HepG2 (cell line): ENCODE results near the gene RMDN2. TPM values are rescaled to one million over a fixed set of nuclear protein-coding genes. Genes with fewer than 3 reads are reported as not detected.
A peak's percentile ranks its signal among the peaks of the same experiment; 100 is the strongest.

Experiments used
- ATAC-seq: fragments of 200-7000 bp; cut with Tn5 transposase; 3 replicates; pipeline ENCODE4 v1.9.1; 2020; ENCODE audit warnings: mild to moderate bottlenecking, moderate library complexity
- BruUV-seq: library from RNA; stranded (reverse); fragments of 400-500 nt; replicated peaks from 2 replicates; lab custom pipeline; 2021; lab: Mats Ljungman, UMichigan
- CTCF ChIA-PET: fragments of 300-600 bp; formaldehyde crosslinking; extraction: SDS; loops from one replicate; lab custom pipeline; 2021; ENCODE audit warnings: low total read pairs, inconsistent platforms, low intra/inter-chr PET ratio; lab: Yijun Ruan, JAX
- POLR2A ChIA-PET: fragments of 350-600 bp; sonication (Branson Sonifier 250); formaldehyde crosslinking; loops from one replicate; lab custom pipeline; 2020; ENCODE audit warnings: antibody characterized with exemption, inconsistent platforms; lab: Yijun Ruan, JAX
- DNase-seq: peaks from one replicate; pipeline ENCODE4 v3.0.0-alpha.2; 2015; ENCODE audit warnings: low spot score
- FAIRE-seq: peaks from 3 replicates; lab custom pipeline; 2011; peaks lifted over from hg19 to GRCh38; lab: Jason Lieb, UNC
- H2AFZ ChIP-seq: one replicate; pipeline ENCODE4 v1.6.1; 2011; ENCODE audit warnings: low read length, inconsistent platforms
- H3K27ac ChIP-seq: fragments of 300-600 bp; 3 replicates; pipeline ENCODE4 v1.8.0; 2011; ENCODE audit warnings: mixed run types, mild to moderate bottlenecking, mixed read lengths, low read length, inconsistent platforms; ENCODE audit not compliant: insufficient read depth; ENCODE audit errors: extremely low read length
- H3K27me3 ChIP-seq, 2 experiments: fragments of 200-600 bp in 1 of 2; 2 replicates in 1 of 2; 3 replicates in 1 of 2; pipeline versions ENCODE4 v1.6.0 to v1.8.0; 2011; ENCODE audit warnings: low read length in 2 of 2, mild to moderate bottlenecking in 2 of 2, moderate library complexity in 2 of 2, inconsistent platforms in 1 of 2; ENCODE audit not compliant: insufficient read depth in 2 of 2, control insufficient read depth in 1 of 2
- H3K36me3 ChIP-seq, 2 experiments: fragments of 200-600 bp in 1 of 2; replicated peaks in 1 of 2; 2 replicates in 1 of 2; 3 replicates in 1 of 2; pipeline versions ENCODE4 v1.5.1 to v1.8.0; 2011; ENCODE audit warnings: low read length in 2 of 2, inconsistent platforms in 1 of 2; ENCODE audit not compliant: insufficient read depth in 2 of 2, control insufficient read depth in 1 of 2
- H3K4me1 ChIP-seq: 2 replicates; pipeline ENCODE4 v1.5.1; 2012; ENCODE audit warnings: low read length, inconsistent platforms; ENCODE audit not compliant: insufficient read depth
- H3K4me2 ChIP-seq: 2 replicates; pipeline ENCODE4 v1.6.0; 2011; ENCODE audit warnings: low read depth, low read length, inconsistent platforms
- H3K4me3 ChIP-seq, 3 experiments: fragments of 200-600 bp in 1 of 3; sonication (generic), shearing (Covaris generic) in 1 of 3; replicated peaks in 1 of 3; 2 replicates each; pipeline ENCODE4 v1.5.1; 2011 to 2016; ENCODE audit warnings: low read length in 3 of 3, inconsistent platforms in 2 of 3, low read depth in 2 of 3, mild to moderate bottlenecking in 2 of 3, control low read depth in 1 of 3, mixed read lengths in 1 of 3; ENCODE audit not compliant: insufficient read depth in 1 of 3
- H3K79me2 ChIP-seq: one replicate; pipeline ENCODE4 v1.6.1; 2011; ENCODE audit warnings: low read length, inconsistent platforms; ENCODE audit not compliant: insufficient read depth
- H3K9ac ChIP-seq: 2 replicates; pipeline ENCODE4 v1.6.0; 2011; ENCODE audit warnings: mild to moderate bottlenecking, low read depth, low read length, inconsistent platforms; ENCODE audit not compliant: insufficient read depth
- H3K9me3 ChIP-seq: 2 replicates; pipeline ENCODE4 v1.5.1; 2012; ENCODE audit warnings: mild to moderate bottlenecking, low read length
- H4K20me1 ChIP-seq: 2 replicates; pipeline ENCODE4 v1.6.0; 2011; ENCODE audit warnings: inconsistent platforms, mild to moderate bottlenecking, low read length, moderate library complexity; ENCODE audit not compliant: insufficient read depth
- CHD2 ChIP-seq: IDR thresholded peaks from 2 replicates; pipeline ENCODE4 v1.6.1; 2011; ENCODE audit warnings: low read depth, low read length, improper control_type of control experiment
- CTCF ChIP-seq: sonication (generic); formaldehyde crosslinking; IDR thresholded peaks from 2 replicates; pipeline ENCODE4 v1.5.0; 2020; ENCODE audit warnings: mild to moderate bottlenecking, missing genetic modification reagents, moderate library complexity
- FOSL1 ChIP-seq: sonication (generic); formaldehyde crosslinking; IDR thresholded peaks from 2 replicates; pipeline ENCODE4 v1.9.0; 2021; ENCODE audit warnings: missing genetic modification reagents, borderline replicate concordance
- HES4 ChIP-seq: sonication (generic); formaldehyde crosslinking; IDR thresholded peaks from 2 replicates; pipeline ENCODE4 v1.9.0; 2021; ENCODE audit warnings: mild to moderate bottlenecking, missing genetic modification reagents, borderline replicate concordance
- HOXD1 ChIP-seq: sonication (generic); formaldehyde crosslinking; IDR thresholded peaks from 2 replicates; pipeline ENCODE4 v1.5.0; 2020; ENCODE audit warnings: missing genetic modification reagents
- RAD21 ChIP-seq: fragments of 450-650 bp; formaldehyde crosslinking; IDR thresholded peaks from 2 replicates; pipeline ENCODE4 v1.5.0; 2020; ENCODE audit warnings: mild to moderate bottlenecking
- SMC3 ChIP-seq: IDR thresholded peaks from 2 replicates; pipeline ENCODE4 v1.6.1; 2011; ENCODE audit warnings: low read length, improper control_type of control experiment
- SRF ChIP-seq: IDR thresholded peaks from 2 replicates; pipeline ENCODE4 v1.6.1; 2011; ENCODE audit warnings: mild to moderate bottlenecking, low read depth, low read length, moderate library complexity
- STAG1 ChIP-seq: sonication (generic); formaldehyde crosslinking; IDR thresholded peaks from 2 replicates; pipeline ENCODE4 v1.4.0; 2020; ENCODE audit warnings: missing genetic modification reagents
- ZNF264 ChIP-seq: sonication (generic); formaldehyde crosslinking; IDR thresholded peaks from 2 replicates; pipeline ENCODE4 v1.4.0; 2020; ENCODE audit warnings: missing genetic modification reagents
- ZNF33A ChIP-seq: sonication (generic); formaldehyde crosslinking; IDR thresholded peaks from 2 replicates; pipeline ENCODE4 v1.5.1; 2020; ENCODE audit warnings: missing genetic modification reagents, mild to moderate bottlenecking, moderate library complexity, borderline replicate concordance
- ZNF652 ChIP-seq: IDR thresholded peaks from 2 replicates; pipeline ENCODE4 v1.6.1; 2016; ENCODE audit warnings: low read depth, borderline replicate concordance
- ZNF879 ChIP-seq: sonication (generic); formaldehyde crosslinking; IDR thresholded peaks from 2 replicates; pipeline ENCODE4 v1.8.1; 2023; ENCODE audit warnings: missing genetic modification reagents
- WGBS: methylation state at CpG from one replicate; pipeline ENCODE4 v1.1.6; 2017; ENCODE audit warnings: low lambda C conversion rate; 5-methylcytosine and 5-hydroxymethylcytosine counted together
- in situ Hi-C: cut with HindIII; loops from 2 replicates; pipeline ENCODE4 v1.10.0; 2017; ENCODE audit warnings: low pct_unique_long_range_greater_than_20kb; ENCODE audit not compliant: extremely low pct_ligation_motif_present
- intact Hi-C: fragments of 100-400 bp; cut with micrococcal nuclease; formaldehyde crosslinking; loops from one replicate; pipeline ENCODE4 v1.10.0; 2022; ENCODE audit not compliant: unreplicated experiment
- polyA plus RNA-seq, 8 experiments: library from polyadenylated mRNA; depleted of rRNA in 3 of 8; stranded (reverse) in 7 of 8; unstranded in 1 of 8; fragments of >200 nt; fragmentation: Illumina TruSeq in 4 of 8; extraction: Trizol in 4 of 8; gene quantifications; 2 replicates each; pipeline versions ENCODE4 v1.2.1 to v1.2.3, GENCODE V29; 2011 to 2016; ENCODE audit warnings: low read depth in 4 of 8, missing spikeins in 1 of 8, mixed read lengths in 1 of 8; ENCODE audit not compliant: insufficient read depth in 1 of 8
- total RNA-seq, 5 experiments: library from RNA; depleted of rRNA; stranded (reverse); fragments of >200 nt; fragmentation: Illumina TruSeq; extraction: Trizol; gene quantifications; 2 replicates each; pipeline ENCODE4 v1.2.3, GENCODE V29; 2016; ENCODE audit warnings: low read depth in 1 of 5

Gene RMDN2
- total and polyA plus RNA-seq, 2 of the 13 experiments (the other 11 are each of a cell fraction or from before 2014, with no cell fraction given), result 2.3 to 8.9 TPM

DNA sequence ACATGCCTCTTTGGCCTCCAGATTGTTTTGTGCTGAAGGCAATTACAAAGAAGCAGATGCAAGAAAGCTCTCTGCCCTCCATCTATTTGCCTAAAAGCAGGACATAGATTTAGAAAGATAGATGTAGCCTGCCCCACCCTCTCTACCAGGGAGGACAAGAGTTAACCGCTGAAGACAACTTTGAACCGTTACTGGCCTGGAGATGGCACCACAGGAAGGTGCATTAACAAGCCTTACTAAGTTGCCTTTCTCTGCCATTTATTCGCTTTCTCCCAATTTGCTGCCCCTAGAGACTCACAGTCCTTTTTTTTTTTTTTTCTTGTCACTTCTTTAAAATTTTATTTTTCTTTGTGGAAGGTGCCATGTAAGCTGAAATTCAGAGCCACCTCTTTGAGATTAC lies 28.8 kb upstream of the RMDN2 start:
- no TSS peak for BruUV-seq
- H3K9ac ChIP-seq, result no peak overlapping the region
- no peak for TF ChIP-seq ZNF264 (CRISPR knock-in tag)
- TF ChIP-seq RAD21 (CRISPR knock-in tag), result peak; percentile 62; the same call in 1 of the 2 replicates
- peak; percentile 80 for TF ChIP-seq CTCF
- TF ChIP-seq SMC3, result peak; percentile 63; the same call in 1 of the 2 replicates
- TF ChIP-seq STAG1, result peak; percentile 85
- TF ChIP-seq ZNF879 (CRISPR knock-in tag), result no peak
- peak; percentile 93 for TF ChIP-seq ZNF652 (CRISPR knock-in tag)
- POLR2A ChIA-PET, result no interaction called here
- 8% methylated on average over 3 of the region's 3 CpGs for WGBS
- no peaks in the 10 kb centered on the region for H3K9me3 ChIP-seq
- no peaks in the 10 kb centered on the region; a peak in 2 of 5 replicates for H3K27me3 ChIP-seq
- H3K4me1 ChIP-seq, result peaks cover 9% of the 10 kb centered on the region; the same call in 1 of the 2 replicates
- CTCF ChIA-PET, result interaction anchor here (0.6 to 1.2 kb wide), 3 partner anchors 86 to 1076 kb away, joined by 4 to 8 read pairs (median 5); no protein-coding TSS in a partner anchor
- no peak overlapping the region for H3K4me3 ChIP-seq
- in situ Hi-C loops (loop anchor here (5.0 to 25.0 kb wide), 4 partner anchors 221 to 1109 kb away; partner anchors contain the start of gene EIF2AK2), intact Hi-C loops (loop anchor here (1.0 to 2.0 kb wide), 4 partner anchors 22 to 378 kb away; no protein-coding TSS in a partner anchor)
- H3K36me3 ChIP-seq, result no peaks in the 10 kb centered on the region
- peak; percentile 56 for DNase-seq
- H3K4me2 ChIP-seq, result no peak overlapping the region
- no peaks in the 10 kb centered on the region for H3K79me2 ChIP-seq
- FAIRE-seq, result peak; percentile 42
- no peak overlapping the region for H2AFZ ChIP-seq
- no peak overlapping the region for H3K27ac ChIP-seq
- H4K20me1 ChIP-seq, result no peaks in the 10 kb centered on the region
- peak; percentile 89 for ATAC-seq

GRCh38 chr2:37897511-37897910 lies 27.6 kb upstream of the RMDN2 start:
- BruUV-seq, result no TSS peak
- CTCF ChIA-PET, result no interaction called here

More at GRCh38 chr2:37897511-37897910, 27.6 kb upstream of the RMDN2 start:
- DNase-seq, result no peak
- WGBS, result under 1% methylated on average over 3 of the region's 3 CpGs
- Histone ChIP-seq H3K9me3 (no peaks in the 10 kb centered on the region), H3K9ac (no peak overlapping the region), H3K36me3 (no peaks in the 10 kb centered on the region), H3K27me3 (no peaks in the 10 kb centered on the region; a peak in 2 of 5 replicates), H3K27ac (no peak overlapping the region), H3K4me3 (no peak overlapping the region), H3K4me1 (peaks cover 7% of the 10 kb centered on the region; the same call in 1 of the 2 replicates), H4K20me1 (no peaks in the 10 kb centered on the region), H3K79me2 (no peaks in the 10 kb centered on the region), H3K4me2 (no peak overlapping the region), H2AFZ (no peak overlapping the region)
- FAIRE-seq, result no peak
- in situ Hi-C loops, result loop anchor here (5.0 to 25.0 kb wide), 4 partner anchors 220 to 1110 kb away; partner anchors contain the start of gene EIF2AK2
- POLR2A ChIA-PET, result no interaction called here
- no peak for TF ChIP-seq HOXD1 (CRISPR knock-in tag)
- TF ChIP-seq FOSL1 (CRISPR knock-in tag), result no peak
- no peak for TF ChIP-seq HES4 (CRISPR knock-in tag)
- peak; percentile 80 for TF ChIP-seq SRF
- no peak for TF ChIP-seq ZNF33A (CRISPR knock-in tag)
- TF ChIP-seq CHD2, result no peak
- intact Hi-C loops, result loop anchor here (2.0 kb wide), 2 partner anchors 21 to 85 kb away; no protein-coding TSS in a partner anchor
- ATAC-seq, result no peak
